Aorta (tissue), 5 donors: Measurements from ENCODE around the gene TRAFD1. TPM values are rescaled to one million over a fixed set of nuclear protein-coding genes. Genes with fewer than 3 reads are reported as not detected.

Experiments used
- ATAC-seq: fragments of 200-7000 bp; cut with Tn5 transposase; one replicate; pipeline ENCODE4 v1.9.1; 2022; ENCODE audit warnings: moderate library complexity; ENCODE audit not compliant: low FRiP score
- DNase-seq, 2 donors: peaks; one replicate each; pipeline ENCODE4 v3.0.0-alpha.2; 2020
- H3K27ac ChIP-seq, 2 donors: one replicate each; pipeline ENCODE4 v1.5.1; 2013; ENCODE audit warnings: low read length in 2 of 2, mild to moderate bottlenecking in 2 of 2, moderate library complexity in 2 of 2, control low read depth in 1 of 2, inconsistent platforms in 1 of 2, low read depth in 1 of 2
- H3K27me3 ChIP-seq, 2 donors: one replicate each; pipeline ENCODE4 v1.6.1; 2013; ENCODE audit warnings: control low read depth in 1 of 2, low read length in 1 of 2, mild to moderate bottlenecking in 1 of 2, moderate library complexity in 1 of 2; ENCODE audit not compliant: insufficient read depth in 2 of 2, control insufficient read depth in 1 of 2
- H3K36me3 ChIP-seq, 2 donors: one replicate each; pipeline ENCODE4 v1.6.1; 2013; ENCODE audit warnings: control low read depth in 1 of 2, low read length in 1 of 2, mild to moderate bottlenecking in 1 of 2; ENCODE audit not compliant: insufficient read depth in 2 of 2, control insufficient read depth in 1 of 2
- H3K4me1 ChIP-seq, 2 donors: one replicate each; pipeline ENCODE4 v1.6.1; 2013; ENCODE audit warnings: low read length in 2 of 2, control low read depth in 1 of 2, mild to moderate bottlenecking in 1 of 2, moderate library complexity in 1 of 2; ENCODE audit not compliant: insufficient read depth in 2 of 2, control insufficient read depth in 1 of 2
- H3K4me3 ChIP-seq, 2 donors: one replicate each; pipeline ENCODE4 v1.5.1; 2013; ENCODE audit warnings: low read length in 2 of 2, control low read depth in 1 of 2, mild to moderate bottlenecking in 1 of 2
- H3K9me3 ChIP-seq: one replicate; pipeline ENCODE4 v1.6.1; 2013; ENCODE audit warnings: mild to moderate bottlenecking, low read length; ENCODE audit not compliant: control insufficient read depth
- WGBS, 2 donors: extraction: QIAGEN DNeasy Blood & Tissue Kit; methylation state at CpG; one replicate each; pipeline ENCODE4 v1.1.7; 2013; 5-methylcytosine and 5-hydroxymethylcytosine counted together
- intact Hi-C, 2 donors: fragments of 100-400 bp; cut with DNase I; formaldehyde crosslinking; loops; one replicate each; pipeline versions ENCODE4 v1.14.2 to v1.15.0; 2022
- long read RNA-seq, 2 donors: library from polyadenylated mRNA; unstranded; transcript quantifications; one replicate each; pipeline ENCODE4 v2.0.0, GENCODE V29; 2020 to 2021
- polyA plus RNA-seq, 2 donors: library from polyadenylated mRNA; stranded (reverse); fragments of 200-250 nt; gene quantifications; one replicate each; pipeline ENCODE4 v1.2.3, GENCODE V29; 2013
- total RNA-seq, 2 donors: library from RNA; stranded (reverse); fragmentation: NEBNext Ultra II Directional; extraction: Animal tissue kit (Norgen Biotek cat#: 25700); gene quantifications; one replicate each; pipeline ENCODE4 v1.2.1, GENCODE V29; 2021
- donor health status: healthy with polysubstance abuse.
- donor health status: Bipolar disorder and iron deficiency.
- donor health status: DM: no; HTN: no; CAD: no.
- donor health status: DM: no; HTN: no; CAD: no.
- donor health status: DM: yes; HTN: yes; CAD: no.

TRAFD1 gene, protein sequence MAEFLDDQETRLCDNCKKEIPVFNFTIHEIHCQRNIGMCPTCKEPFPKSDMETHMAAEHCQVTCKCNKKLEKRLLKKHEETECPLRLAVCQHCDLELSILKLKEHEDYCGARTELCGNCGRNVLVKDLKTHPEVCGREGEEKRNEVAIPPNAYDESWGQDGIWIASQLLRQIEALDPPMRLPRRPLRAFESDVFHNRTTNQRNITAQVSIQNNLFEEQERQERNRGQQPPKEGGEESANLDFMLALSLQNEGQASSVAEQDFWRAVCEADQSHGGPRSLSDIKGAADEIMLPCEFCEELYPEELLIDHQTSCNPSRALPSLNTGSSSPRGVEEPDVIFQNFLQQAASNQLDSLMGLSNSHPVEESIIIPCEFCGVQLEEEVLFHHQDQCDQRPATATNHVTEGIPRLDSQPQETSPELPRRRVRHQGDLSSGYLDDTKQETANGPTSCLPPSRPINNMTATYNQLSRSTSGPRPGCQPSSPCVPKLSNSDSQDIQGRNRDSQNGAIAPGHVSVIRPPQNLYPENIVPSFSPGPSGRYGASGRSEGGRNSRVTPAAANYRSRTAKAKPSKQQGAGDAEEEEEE
- 10 to 100 TPM; 21.2 to 35.5 TPM for total RNA-seq
- polyA plus RNA-seq = 10 to 100 TPM in 1 of 2 donors, 1 to 10 TPM in 1; 8.9 to 26.0 TPM
- long read RNA-seq, donor 1, transcript TRAFD1-202 (12 exons, 2,697 nt) = major isoform, 50 of 75 reads
- long read RNA-seq, donor 1, partial matches to known transcripts = 15 of 75 reads
- long read RNA-seq, donor 1, other reads (novel, unspliced or antisense) = 6 of 75 reads
- long read RNA-seq, donor 2, transcript TRAFD1-202 (12 exons, 2,697 nt) = major isoform, 11 of 20 reads
- long read RNA-seq, donor 2, partial matches to known transcripts = 5 of 20 reads
- long read RNA-seq, donor 2, other reads (novel, unspliced or antisense) = 4 of 20 reads

DNA sequence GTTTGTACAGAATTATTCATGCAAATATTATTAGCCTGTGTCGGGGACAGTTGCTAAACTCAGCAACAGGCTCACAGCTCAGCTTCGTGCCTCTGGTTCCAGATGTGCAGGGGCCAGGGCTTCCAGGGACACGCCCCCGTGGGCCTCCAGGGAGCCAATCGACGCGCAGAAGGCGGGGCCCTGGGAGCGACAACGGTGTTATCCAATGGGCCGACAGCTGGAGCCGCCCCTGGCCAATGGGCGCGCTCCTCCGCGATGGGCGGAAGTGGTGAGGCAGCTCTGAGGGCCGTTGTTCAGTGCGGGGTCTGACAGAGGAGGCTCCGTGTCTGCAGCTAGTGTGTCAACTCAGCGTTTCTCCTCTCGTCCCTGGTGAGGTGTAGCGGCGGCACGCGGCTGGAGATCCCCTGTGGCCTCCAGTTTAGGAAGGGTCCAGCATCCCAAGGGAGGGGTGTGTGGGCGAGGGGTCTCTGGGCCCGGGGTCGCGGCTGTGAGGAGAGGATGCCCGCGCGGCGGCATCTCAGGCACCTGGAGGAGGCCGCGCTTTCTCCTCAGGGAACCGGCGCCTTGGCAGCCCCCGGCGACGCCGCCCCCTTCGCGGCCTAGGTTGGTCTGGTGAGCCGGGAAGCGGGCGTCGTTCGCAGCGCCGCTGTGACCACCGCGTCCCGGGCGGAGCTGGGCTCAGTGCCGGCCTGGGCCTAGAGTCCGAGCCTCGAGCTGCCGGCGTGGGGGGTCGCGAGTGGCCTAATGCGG is at the start of gene TRAFD1:
Gene TRAFD1, plus strand, starts transcription at position 311 of the 750 bp plus-strand sequence. CDS start 4,963 bp downstream, outside the sequence.
- 0 to 1% methylated on average over 57 to 63 of the region's 63 CpGs for WGBS, 2 donors
- intact Hi-C loops = loop anchor here in 1 of 2 donors (5.0 kb wide), 1 partner anchor 438 kb away; the partner anchor contains the start of genes ACAD10 and BRAP
- H3K4me1 ChIP-seq = peaks cover 0 to 2% of the 10 kb centered on the region in 2 donors
- H3K27me3 ChIP-seq = no peaks in the 10 kb centered on the region
- peak within 1 kb of the TSS; percentile 53 to 70 for H3K4me3 ChIP-seq
- no peaks in the 10 kb centered on the region for H3K36me3 ChIP-seq
- DNase-seq (peak; percentile 99), ATAC-seq (peak; percentile 100)
- H3K9me3 ChIP-seq = no peaks in the 10 kb centered on the region
- peak within 1 kb of the TSS in 1 of 2 donors; percentile 92 for H3K27ac ChIP-seq

DNA sequence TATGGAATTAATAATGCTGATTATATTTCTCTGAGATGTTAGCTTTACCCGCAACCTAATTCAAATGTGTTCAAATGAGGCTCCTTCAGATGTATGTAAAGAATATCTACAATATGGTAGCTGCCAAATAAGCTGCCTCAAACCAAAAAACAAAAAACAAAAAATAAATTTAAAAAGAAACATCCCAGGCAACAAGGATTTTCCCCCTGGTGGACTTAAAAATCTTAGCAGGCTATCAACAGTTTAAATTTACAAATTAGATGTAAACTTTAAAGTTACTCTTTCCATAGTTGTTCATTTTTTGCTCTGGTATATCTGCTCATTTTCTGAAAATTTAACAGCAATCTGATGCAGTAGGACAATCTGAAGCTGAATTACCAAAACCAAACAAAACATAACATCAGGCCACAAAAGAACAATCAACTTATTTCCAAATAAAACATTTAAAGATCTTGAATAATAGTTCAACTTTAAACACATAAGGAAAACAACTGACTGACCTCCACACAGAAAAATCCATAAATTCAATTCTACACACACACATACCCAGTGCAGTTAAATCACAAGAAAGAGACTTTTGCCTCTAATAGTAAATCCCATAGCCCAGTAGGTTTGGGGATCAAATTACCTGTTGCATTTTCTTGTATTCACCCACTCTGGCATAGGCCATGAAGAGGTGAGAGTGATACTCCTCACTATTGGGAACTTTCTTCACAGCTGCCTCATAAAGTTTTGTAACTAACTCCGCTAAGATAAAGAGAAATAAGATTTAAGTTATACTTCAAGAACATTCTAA is 38.1 kb upstream of the TRAFD1 start:
- Histone ChIP-seq H3K4me3 (no peak overlapping the region), H3K27ac (no peak overlapping the region), H3K36me3 (peaks cover 2 to 4% of the 10 kb centered on the region in 2 donors), H3K4me1 (peaks cover 0 to 2% of the 10 kb centered on the region in 2 donors), H3K27me3 (no peaks in the 10 kb centered on the region), H3K9me3 (no peaks in the 10 kb centered on the region)
- 94 to 96% methylated on average over 2 of the region's 2 CpGs for WGBS, 2 donors
- intact Hi-C loops = no loop called here
- DNase-seq (no peak), ATAC-seq (no peak)

GRCh38 chr12:112087851-112088250 is 37.5 kb upstream of the TRAFD1 start:
- Histone ChIP-seq H3K4me1 (peaks cover 0 to 2% of the 10 kb centered on the region in 2 donors), H3K27ac (no peak overlapping the region), H3K9me3 (no peaks in the 10 kb centered on the region), H3K27me3 (no peaks in the 10 kb centered on the region), H3K36me3 (peaks cover 2 to 4% of the 10 kb centered on the region in 2 donors), H3K4me3 (no peak overlapping the region)
- intact Hi-C loops = no loop called here
- ATAC-seq (no peak), DNase-seq (no peak)
- WGBS, 2 donors = 96 to 100% methylated on average over 1 of the region's 1 CpG

DNA sequence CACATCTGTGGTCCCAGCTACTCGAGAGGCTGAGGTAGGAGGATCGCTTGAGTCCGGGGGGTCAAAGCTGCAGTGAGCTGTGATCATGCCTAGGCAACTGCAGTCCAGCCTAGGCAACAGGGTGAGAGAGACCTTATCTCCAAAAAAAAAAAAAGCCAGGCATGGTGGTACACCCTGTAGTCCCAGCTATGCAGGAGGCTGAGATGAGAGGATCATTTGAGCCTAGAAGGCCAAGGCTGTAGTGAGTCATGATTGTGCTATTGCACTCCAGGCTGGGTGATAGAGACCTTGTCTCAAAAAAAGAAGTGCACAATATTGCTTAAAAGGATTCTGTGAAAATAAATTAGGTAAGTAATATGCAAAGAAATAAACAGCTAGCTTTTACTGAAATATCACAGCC is 33.8 kb upstream of the TRAFD1 start:
- Histone ChIP-seq H3K4me1 (no peaks in the 10 kb centered on the region), H3K9me3 (no peaks in the 10 kb centered on the region), H3K36me3 (peaks cover 0 to 3% of the 10 kb centered on the region in 2 donors), H3K27ac (no peak overlapping the region), H3K4me3 (no peak overlapping the region), H3K27me3 (no peaks in the 10 kb centered on the region)
- intact Hi-C loops = no loop called here
- DNase-seq (no peak), ATAC-seq (no peak)
- 94 to 96% methylated on average over 3 of the region's 3 CpGs for WGBS, 2 donors

DNA sequence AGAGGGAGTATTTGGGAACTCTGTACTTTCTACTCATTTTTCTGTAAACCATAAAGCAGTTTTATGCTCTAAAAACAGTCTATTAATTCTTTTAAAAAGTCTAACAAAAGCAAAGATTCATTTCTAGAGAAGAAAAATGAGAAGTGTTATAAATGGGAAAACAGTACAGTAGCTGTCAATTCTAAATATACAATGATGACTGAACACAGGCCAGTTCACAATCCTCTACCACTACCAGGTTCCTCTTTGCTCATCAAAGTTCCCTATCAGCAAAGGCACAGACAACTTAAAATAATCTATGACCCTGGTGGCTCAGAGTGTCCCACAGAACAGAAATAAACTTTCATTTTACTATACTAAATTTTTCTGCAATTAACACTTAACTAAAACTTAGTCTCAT is 29.3 kb upstream of the TRAFD1 start:
- Histone ChIP-seq H3K27me3 (no peaks in the 10 kb centered on the region), H3K4me3 (no peak overlapping the region), H3K4me1 (peaks cover 0 to 3% of the 10 kb centered on the region in 2 donors), H3K9me3 (no peaks in the 10 kb centered on the region), H3K36me3 (peaks cover 0 to 3% of the 10 kb centered on the region in 2 donors), H3K27ac (no peak overlapping the region)
- no peak for DNase-seq
- intact Hi-C loops = no loop called here
- no peak for ATAC-seq

GRCh38 chr12:112096667-112097066 is 28.7 kb upstream of the TRAFD1 start:
- H3K27me3 ChIP-seq = no peaks in the 10 kb centered on the region
- ATAC-seq = no peak
- H3K36me3 ChIP-seq = no peaks in the 10 kb centered on the region
- no peak overlapping the region for H3K4me3 ChIP-seq
- no peak for DNase-seq
- no peak overlapping the region for H3K27ac ChIP-seq
- H3K4me1 ChIP-seq = peaks cover 0 to 3% of the 10 kb centered on the region in 2 donors
- WGBS, 2 donors = 50 to 55% methylated on average over 2 of the region's 2 CpGs
- no peaks in the 10 kb centered on the region for H3K9me3 ChIP-seq
- intact Hi-C loops = no loop called here

GRCh38 chr12:112097641-112098040 is 27.7 kb upstream of the TRAFD1 start:
- H3K27me3 ChIP-seq = no peaks in the 10 kb centered on the region
- no peak for DNase-seq
- H3K27ac ChIP-seq = no peak overlapping the region
- WGBS, 2 donors = 94 to 96% methylated on average over 8 of the region's 8 CpGs
- H3K36me3 ChIP-seq = no peaks in the 10 kb centered on the region
- no peaks in the 10 kb centered on the region for H3K9me3 ChIP-seq
- ATAC-seq = no peak
- peaks cover 0 to 3% of the 10 kb centered on the region in 2 donors for H3K4me1 ChIP-seq
- intact Hi-C loops = no loop called here
- no peak overlapping the region for H3K4me3 ChIP-seq
